HepG2 (cell line): ENCODE measurements around the gene PIK3C2B.

Source experiments
- RFX1 ChIP-seq: fragments of 450-650 bp; IDR thresholded peaks from 2 replicates; pipeline ENCODE4 v1.6.1; 2017
- TF ChIP-seq, protein P1 (sequence below): sonication (generic); formaldehyde crosslinking; IDR thresholded peaks from 2 replicates; pipeline ENCODE4 v1.5.0; 2020; ENCODE audit warnings: missing genetic modification reagents, mild to moderate bottlenecking, borderline replicate concordance
- TF ChIP-seq, protein P2 (sequence below): sonication (generic); formaldehyde crosslinking; IDR thresholded peaks from 2 replicates; pipeline ENCODE4 v1.4.0; 2020; ENCODE audit warnings: missing genetic modification reagents

DNA sequence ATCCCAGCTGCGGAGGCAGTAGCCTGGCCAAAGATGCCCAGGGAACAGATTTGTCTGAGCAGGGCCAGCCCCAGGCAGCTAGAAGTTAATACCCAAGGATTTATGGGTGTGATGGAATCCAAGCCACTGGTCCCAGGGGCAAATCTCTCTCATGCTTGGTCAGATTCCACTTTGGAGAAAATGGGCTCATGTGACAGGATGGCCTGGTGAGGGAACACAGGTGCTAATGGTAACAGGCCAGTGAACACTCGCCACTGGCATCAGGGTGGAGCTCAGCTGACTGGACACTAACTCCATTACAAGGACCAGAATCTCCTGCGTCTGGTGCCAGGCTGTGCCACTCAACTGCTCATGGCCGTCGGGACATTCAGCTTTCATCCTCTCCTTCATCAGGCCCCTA, 33.6 kb upstream of the PIK3C2B start:
- no peak for TF ChIP-seq RFX1
- TF ChIP-seq, protein P1, sequence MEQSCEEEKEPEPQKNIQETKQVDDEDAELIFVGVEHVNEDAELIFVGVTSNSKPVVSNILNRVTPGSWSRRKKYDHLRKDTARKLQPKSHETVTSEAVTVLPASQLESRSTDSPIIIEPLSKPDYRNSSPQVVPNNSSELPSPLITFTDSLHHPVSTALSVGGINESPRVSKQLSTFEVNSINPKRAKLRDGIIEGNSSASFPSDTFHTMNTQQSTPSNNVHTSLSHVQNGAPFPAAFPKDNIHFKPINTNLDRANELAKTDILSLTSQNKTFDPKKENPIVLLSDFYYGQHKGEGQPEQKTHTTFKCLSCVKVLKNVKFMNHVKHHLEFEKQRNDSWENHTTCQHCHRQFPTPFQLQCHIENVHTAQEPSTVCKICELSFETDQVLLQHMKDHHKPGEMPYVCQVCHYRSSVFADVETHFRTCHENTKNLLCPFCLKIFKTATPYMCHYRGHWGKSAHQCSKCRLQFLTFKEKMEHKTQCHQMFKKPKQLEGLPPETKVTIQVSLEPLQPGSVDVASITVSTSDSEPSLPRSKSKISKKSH (CRISPR knock-in tag), result no peak
- TF ChIP-seq, protein P2, sequence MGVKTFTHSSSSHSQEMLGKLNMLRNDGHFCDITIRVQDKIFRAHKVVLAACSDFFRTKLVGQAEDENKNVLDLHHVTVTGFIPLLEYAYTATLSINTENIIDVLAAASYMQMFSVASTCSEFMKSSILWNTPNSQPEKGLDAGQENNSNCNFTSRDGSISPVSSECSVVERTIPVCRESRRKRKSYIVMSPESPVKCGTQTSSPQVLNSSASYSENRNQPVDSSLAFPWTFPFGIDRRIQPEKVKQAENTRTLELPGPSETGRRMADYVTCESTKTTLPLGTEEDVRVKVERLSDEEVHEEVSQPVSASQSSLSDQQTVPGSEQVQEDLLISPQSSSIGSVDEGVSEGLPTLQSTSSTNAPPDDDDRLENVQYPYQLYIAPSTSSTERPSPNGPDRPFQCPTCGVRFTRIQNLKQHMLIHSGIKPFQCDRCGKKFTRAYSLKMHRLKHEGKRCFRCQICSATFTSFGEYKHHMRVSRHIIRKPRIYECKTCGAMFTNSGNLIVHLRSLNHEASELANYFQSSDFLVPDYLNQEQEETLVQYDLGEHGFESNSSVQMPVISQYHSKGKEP (CRISPR knock-in tag), result no peak
